ENCODE data around the gene ABCC4. TPM values are rescaled to one million over a fixed set of nuclear protein-coding genes. Genes with fewer than 3 reads are reported as not detected.

ABCC4 gene
- total and polyA plus RNA-seq, 2 experiments from 2014 or later = 9.8 to 23.3 TPM

DNA sequence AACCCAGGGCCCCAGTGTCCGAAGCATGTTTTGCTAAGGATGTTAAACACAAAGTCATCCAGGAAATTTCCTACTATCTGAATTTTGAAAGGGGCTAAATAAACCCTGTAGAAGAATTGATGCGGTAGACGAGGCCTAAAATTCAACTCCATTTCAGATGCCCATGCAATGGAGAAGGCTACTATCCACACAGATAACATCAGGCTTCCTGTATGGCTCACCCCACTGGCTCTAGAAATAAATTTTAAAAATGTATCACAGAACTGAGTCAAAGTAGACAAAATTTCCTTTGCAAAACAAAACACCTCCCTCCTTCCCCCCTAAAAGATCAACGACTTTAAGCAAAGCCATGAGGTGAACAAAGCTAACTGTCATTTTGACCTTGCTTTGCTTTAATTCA is 188.4 kb downstream of the ABCC4 start:
- Histone ChIP-seq H3K27ac (no peak overlapping the region), H3K4me1 (ENCODE audit: insufficient read depth) (no peaks in the 10 kb centered on the region), H2AFZ (no peak overlapping the region), H3K4me3 (no peak overlapping the region), H3K27me3 (no peaks in the 10 kb centered on the region), H4K20me1 (ENCODE audit: insufficient read depth, poor library complexity, severe bottlenecking) (no peaks in the 10 kb centered on the region), H3K4me2 (no peak overlapping the region), H3K9me3 (ENCODE audit: low read depth) (no peaks in the 10 kb centered on the region), H3K9me2 (replicated peaks; ENCODE audit: insufficient read depth) (no peaks in the 10 kb centered on the region), H3K36me3 (replicated peaks; ENCODE audit: insufficient read depth, low read depth) (no peaks in the 10 kb centered on the region), H3K79me2 (no peaks in the 10 kb centered on the region)
- 84% methylated on average over 4 of the region's 4 CpGs for WGBS (ENCODE audit: low lambda C conversion rate, missing lambda C conversion rate)
- no peak for DNase-seq (ENCODE audit: low spot score)
- TF ChIP-seq CTCF (IDR thresholded peaks at IDR 0.05; ENCODE audit: poor library complexity) (no peak), EZH2 (IDR thresholded peaks at IDR 0.05; ENCODE audit: borderline replicate concordance) (no peak), EZH2phosphoT487 (IDR thresholded peaks at IDR 0.05; ENCODE audit: low read depth, severe bottlenecking, unreplicated experiment) (no peak)

GRCh38 chr13:95111608-95112007 is 189.6 kb downstream of the ABCC4 start:
- no peaks in the 10 kb centered on the region for H3K4me1 ChIP-seq (ENCODE audit: insufficient read depth)
- H3K4me3 ChIP-seq = no peak overlapping the region
- no peaks in the 10 kb centered on the region for H3K79me2 ChIP-seq
- H3K27me3 ChIP-seq = no peaks in the 10 kb centered on the region
- H3K36me3 ChIP-seq (replicated peaks; ENCODE audit: insufficient read depth, low read depth) = no peaks in the 10 kb centered on the region
- no peaks in the 10 kb centered on the region for H3K9me3 ChIP-seq (ENCODE audit: low read depth)
- H4K20me1 ChIP-seq (ENCODE audit: insufficient read depth, poor library complexity, severe bottlenecking) = no peaks in the 10 kb centered on the region
- H3K9me2 ChIP-seq (replicated peaks; ENCODE audit: insufficient read depth) = no peaks in the 10 kb centered on the region
- TF ChIP-seq EZH2 (IDR thresholded peaks at IDR 0.05; ENCODE audit: borderline replicate concordance) (no peak), EZH2phosphoT487 (IDR thresholded peaks at IDR 0.05; ENCODE audit: low read depth, severe bottlenecking, unreplicated experiment) (no peak), CTCF (IDR thresholded peaks at IDR 0.05; ENCODE audit: poor library complexity) (no peak)
- no peak overlapping the region for H3K27ac ChIP-seq
- 59% methylated on average over 2 of the region's 2 CpGs for WGBS (ENCODE audit: low lambda C conversion rate, missing lambda C conversion rate)
- DNase-seq (ENCODE audit: low spot score) = no peak
- no peak overlapping the region for H2AFZ ChIP-seq
- no peak overlapping the region for H3K4me2 ChIP-seq

GRCh38 chr13:95106562-95106961 is 194.7 kb downstream of the ABCC4 start:
- 91% methylated on average over 1 of the region's 1 CpG for WGBS (ENCODE audit: low lambda C conversion rate, missing lambda C conversion rate)

More at GRCh38 chr13:95106562-95106961, 194.7 kb downstream of the ABCC4 start:
- Histone ChIP-seq H3K27me3 (no peaks in the 10 kb centered on the region), H3K27ac (no peak overlapping the region), H3K4me2 (no peak overlapping the region), H3K4me3 (no peak overlapping the region), H2AFZ (no peak overlapping the region), H4K20me1 (ENCODE audit: insufficient read depth, poor library complexity, severe bottlenecking) (no peaks in the 10 kb centered on the region), H3K36me3 (replicated peaks; ENCODE audit: insufficient read depth, low read depth) (no peaks in the 10 kb centered on the region), H3K9me3 (ENCODE audit: low read depth) (no peaks in the 10 kb centered on the region), H3K4me1 (ENCODE audit: insufficient read depth) (no peaks in the 10 kb centered on the region), H3K9me2 (replicated peaks; ENCODE audit: insufficient read depth) (no peaks in the 10 kb centered on the region), H3K79me2 (no peaks in the 10 kb centered on the region)
- DNase-seq (ENCODE audit: low spot score) = no peak
- no peak for TF ChIP-seq CTCF (IDR thresholded peaks at IDR 0.05; ENCODE audit: poor library complexity)
- no peak for TF ChIP-seq EZH2 (IDR thresholded peaks at IDR 0.05; ENCODE audit: borderline replicate concordance)
- no peak for TF ChIP-seq EZH2phosphoT487 (IDR thresholded peaks at IDR 0.05; ENCODE audit: low read depth, severe bottlenecking, unreplicated experiment)

Measured in hepatocyte (in vitro differentiated cells).